Measurements from ENCODE around the gene GPR37L1.

GPR37L1 gene

DNA sequence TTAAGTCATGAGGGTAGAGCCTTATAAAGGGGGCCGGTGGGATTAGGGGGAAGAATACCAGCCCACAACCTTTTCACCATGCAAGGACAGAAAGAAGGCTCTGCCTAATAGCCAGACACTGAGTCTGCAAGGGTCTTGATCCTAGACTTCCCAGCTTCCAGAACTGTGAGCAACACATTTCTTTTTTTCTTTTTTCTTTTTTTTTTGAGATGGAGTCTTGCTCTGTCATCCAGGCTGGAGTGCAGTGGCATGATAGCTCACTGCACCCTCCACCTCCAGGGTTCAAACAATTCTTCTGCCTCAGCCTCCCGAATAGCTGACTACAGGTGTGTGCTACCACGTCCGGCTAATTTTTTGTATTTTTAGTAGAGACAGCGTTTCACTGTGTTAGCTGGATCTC lies 23.6 kb downstream of the GPR37L1 start:
- no peak overlapping the region for H3K4me3 ChIP-seq (ENCODE audit: low read length)
- no peaks in the 10 kb centered on the region for H3K9me2 ChIP-seq (replicated peaks; ENCODE audit: control insufficient read depth, low read length)
- no peak overlapping the region for H3K27ac ChIP-seq (ENCODE audit: low read depth, low read length)
- peaks cover 53% of the 10 kb centered on the region for H3K36me3 ChIP-seq (ENCODE audit: control insufficient read depth, low read length)
- H4K20me1 ChIP-seq (ENCODE audit: control insufficient read depth, insufficient read depth, low read depth, low read length) = peaks cover 12% of the 10 kb centered on the region
- H3K79me2 ChIP-seq (ENCODE audit: control insufficient read depth, low read length) = peaks cover 36% of the 10 kb centered on the region
- TF ChIP-seq EZH2phosphoT487 (IDR thresholded peaks at IDR 0.05; ENCODE audit: borderline replicate concordance, low read length) = no peak
- TF ChIP-seq, protein P1, sequence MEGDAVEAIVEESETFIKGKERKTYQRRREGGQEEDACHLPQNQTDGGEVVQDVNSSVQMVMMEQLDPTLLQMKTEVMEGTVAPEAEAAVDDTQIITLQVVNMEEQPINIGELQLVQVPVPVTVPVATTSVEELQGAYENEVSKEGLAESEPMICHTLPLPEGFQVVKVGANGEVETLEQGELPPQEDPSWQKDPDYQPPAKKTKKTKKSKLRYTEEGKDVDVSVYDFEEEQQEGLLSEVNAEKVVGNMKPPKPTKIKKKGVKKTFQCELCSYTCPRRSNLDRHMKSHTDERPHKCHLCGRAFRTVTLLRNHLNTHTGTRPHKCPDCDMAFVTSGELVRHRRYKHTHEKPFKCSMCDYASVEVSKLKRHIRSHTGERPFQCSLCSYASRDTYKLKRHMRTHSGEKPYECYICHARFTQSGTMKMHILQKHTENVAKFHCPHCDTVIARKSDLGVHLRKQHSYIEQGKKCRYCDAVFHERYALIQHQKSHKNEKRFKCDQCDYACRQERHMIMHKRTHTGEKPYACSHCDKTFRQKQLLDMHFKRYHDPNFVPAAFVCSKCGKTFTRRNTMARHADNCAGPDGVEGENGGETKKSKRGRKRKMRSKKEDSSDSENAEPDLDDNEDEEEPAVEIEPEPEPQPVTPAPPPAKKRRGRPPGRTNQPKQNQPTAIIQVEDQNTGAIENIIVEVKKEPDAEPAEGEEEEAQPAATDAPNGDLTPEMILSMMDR (IDR thresholded peaks at IDR 0.05; ENCODE audit: low read depth, low read length, poor library complexity, severe bottlenecking) = no peak
- H3F3A ChIP-seq (ENCODE audit: control insufficient read depth, insufficient read depth) = peaks cover 19% of the 10 kb centered on the region
- no peak overlapping the region for H3K4me2 ChIP-seq (ENCODE audit: low read length)
- H3K9me3 ChIP-seq (ENCODE audit: control insufficient read depth, insufficient read depth, low read length) = no peaks in the 10 kb centered on the region
- peaks cover 21% of the 10 kb centered on the region for H3K4me1 ChIP-seq (ENCODE audit: control insufficient read depth, low read length)
- no peaks in the 10 kb centered on the region for H3K27me3 ChIP-seq (ENCODE audit: control insufficient read depth, low read length)

GRCh38 chr1:202146993-202147392 lies 24.3 kb downstream of the GPR37L1 start:
- H3K9me3 ChIP-seq (ENCODE audit: control insufficient read depth, insufficient read depth, low read length) = no peaks in the 10 kb centered on the region
- no peak overlapping the region for H3K27ac ChIP-seq (ENCODE audit: low read depth, low read length)
- H3K9me2 ChIP-seq (replicated peaks; ENCODE audit: control insufficient read depth, low read length) = no peaks in the 10 kb centered on the region
- H3K4me3 ChIP-seq (ENCODE audit: low read length) = no peak overlapping the region
- H4K20me1 ChIP-seq (ENCODE audit: control insufficient read depth, insufficient read depth, low read depth, low read length) = peaks cover 12% of the 10 kb centered on the region
- peaks cover 60% of the 10 kb centered on the region for H3K36me3 ChIP-seq (ENCODE audit: control insufficient read depth, low read length)
- H3K4me1 ChIP-seq (ENCODE audit: control insufficient read depth, low read length) = peaks cover 21% of the 10 kb centered on the region
- TF ChIP-seq, protein P1 (IDR thresholded peaks at IDR 0.05; ENCODE audit: low read depth, low read length, poor library complexity, severe bottlenecking) = no peak
- no peak for TF ChIP-seq EZH2phosphoT487 (IDR thresholded peaks at IDR 0.05; ENCODE audit: borderline replicate concordance, low read length)
- H3F3A ChIP-seq (ENCODE audit: control insufficient read depth, insufficient read depth) = peaks cover 19% of the 10 kb centered on the region
- peaks cover 29% of the 10 kb centered on the region for H3K79me2 ChIP-seq (ENCODE audit: control insufficient read depth, low read length)
- no peak overlapping the region for H3K4me2 ChIP-seq (ENCODE audit: low read length)
- no peaks in the 10 kb centered on the region for H3K27me3 ChIP-seq (ENCODE audit: control insufficient read depth, low read length)

DNA sequence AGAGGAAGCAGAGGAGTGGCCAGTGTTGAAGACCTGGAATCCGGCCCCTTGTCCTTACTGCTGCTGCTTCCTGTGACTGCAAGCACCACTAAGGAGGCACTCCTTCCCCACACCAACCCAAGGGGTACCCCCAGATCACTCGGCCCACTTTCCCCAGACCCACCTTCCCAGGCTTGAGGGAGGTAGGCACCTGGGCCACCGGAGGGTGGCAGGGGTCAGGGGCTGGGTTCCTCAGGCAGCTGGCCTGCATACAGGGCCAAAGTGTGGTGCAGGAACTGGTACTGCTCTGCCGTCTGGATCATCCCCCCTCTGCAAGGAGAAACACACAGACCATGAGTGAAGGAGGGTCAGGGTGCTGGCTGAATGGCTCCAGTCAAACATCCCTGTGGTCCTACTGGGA lies 25.7 kb downstream of the GPR37L1 start:
- H3K79me2 ChIP-seq (ENCODE audit: control insufficient read depth, low read length) = peaks cover 15% of the 10 kb centered on the region
- peaks cover 9% of the 10 kb centered on the region for H3K4me1 ChIP-seq (ENCODE audit: control insufficient read depth, low read length)
- no peaks in the 10 kb centered on the region for H3K27me3 ChIP-seq (ENCODE audit: control insufficient read depth, low read length)
- H3K4me3 ChIP-seq (ENCODE audit: low read length) = no peak overlapping the region
- H3F3A ChIP-seq (ENCODE audit: control insufficient read depth, insufficient read depth) = peaks cover 19% of the 10 kb centered on the region
- H3K9me2 ChIP-seq (replicated peaks; ENCODE audit: control insufficient read depth, low read length) = no peaks in the 10 kb centered on the region
- H3K27ac ChIP-seq (ENCODE audit: low read depth, low read length) = no peak overlapping the region
- H3K36me3 ChIP-seq (ENCODE audit: control insufficient read depth, low read length) = peaks cover 62% of the 10 kb centered on the region
- H4K20me1 ChIP-seq (ENCODE audit: control insufficient read depth, insufficient read depth, low read depth, low read length) = peaks cover 1% of the 10 kb centered on the region; the same call in 1 of the 2 replicates
- no peak overlapping the region for H3K4me2 ChIP-seq (ENCODE audit: low read length)
- no peaks in the 10 kb centered on the region for H3K9me3 ChIP-seq (ENCODE audit: control insufficient read depth, insufficient read depth, low read length)
- TF ChIP-seq EZH2phosphoT487 (IDR thresholded peaks at IDR 0.05; ENCODE audit: borderline replicate concordance, low read length) = no peak
- TF ChIP-seq, protein P1 (IDR thresholded peaks at IDR 0.05; ENCODE audit: low read depth, low read length, poor library complexity, severe bottlenecking) = no peak

All from DOHH2 (cell line).